GM23338 (cell line): ENCODE data around the gene NKAIN2. TPM values are rescaled to one million over a fixed set of nuclear protein-coding genes. Genes with fewer than 3 reads are reported as not detected.

Experiments
- ATAC-seq: fragments of 200-7000 bp; cut with Tn5 transposase; 3 replicates; pipeline ENCODE4 v1.9.1; 2020
- DNase-seq: peaks from one replicate; pipeline ENCODE4 v3.0.0-alpha.2; 2015; ENCODE audit warnings: low spot score
- H2AFZ ChIP-seq: fragments of 200-600 bp; sonication (generic); 2 replicates; pipeline ENCODE4 v1.8.0; 2016; ENCODE audit warnings: antibody characterized with exemption, mild to moderate bottlenecking, moderate library complexity
- H3F3A ChIP-seq: fragments of 200-600 bp; sonication (generic); replicated peaks from 2 replicates; pipeline ENCODE4 v1.8.0; 2017; ENCODE audit warnings: antibody characterized with exemption, mixed run types, low read depth
- H3K27ac ChIP-seq: fragments of 200-600 bp; sonication (generic); 2 replicates; pipeline ENCODE4 v1.6.1; 2016; ENCODE audit warnings: low read depth
- H3K27me3 ChIP-seq: fragments of 200-600 bp; sonication (generic); 2 replicates; pipeline ENCODE4 v1.8.0; 2016; ENCODE audit warnings: mild to moderate bottlenecking, mixed run types, moderate library complexity; ENCODE audit not compliant: insufficient read depth
- H3K36me3 ChIP-seq: fragments of 200-600 bp; sonication (generic); 2 replicates; pipeline ENCODE4 v1.8.0; 2016; ENCODE audit warnings: mild to moderate bottlenecking; ENCODE audit not compliant: insufficient read depth
- H3K4me1 ChIP-seq: fragments of 200-600 bp; sonication (generic); 2 replicates; pipeline ENCODE4 v1.8.0; 2016; ENCODE audit warnings: mild to moderate bottlenecking, moderate library complexity; ENCODE audit not compliant: insufficient read depth
- H3K4me2 ChIP-seq: fragments of 200-600 bp; sonication (generic); 2 replicates; pipeline ENCODE4 v1.7.1; 2017; ENCODE audit warnings: mixed run types
- H3K4me3 ChIP-seq: fragments of 200-600 bp; sonication (generic); 2 replicates; pipeline ENCODE4 v1.6.1; 2016; ENCODE audit warnings: mixed run types
- H3K79me2 ChIP-seq: fragments of 200-600 bp; sonication (generic); replicated peaks from 2 replicates; pipeline ENCODE4 v1.8.0; 2017; ENCODE audit warnings: mild to moderate bottlenecking; ENCODE audit not compliant: insufficient read depth
- H3K9me2 ChIP-seq: fragments of 200-600 bp; sonication (generic); 2 replicates; pipeline ENCODE4 v1.8.0; 2017; ENCODE audit not compliant: insufficient read depth
- H4K20me1 ChIP-seq: fragments of 200-600 bp; sonication (generic); replicated peaks from 2 replicates; pipeline ENCODE4 v1.8.0; 2017; ENCODE audit warnings: mild to moderate bottlenecking; ENCODE audit not compliant: insufficient read depth
- H3K27ac Mint-ChIP-seq: 2 replicates; pipeline ENCODE4 v1.8.0; 2020; ENCODE audit warnings: inconsistent platforms, mild to moderate bottlenecking, moderate library complexity, mixed read lengths
- H3K27me3 Mint-ChIP-seq: 3 replicates; pipeline ENCODE4 v1.8.0; 2022; ENCODE audit warnings: low read depth, mild to moderate bottlenecking, moderate library complexity, mixed read lengths, inconsistent platforms; ENCODE audit not compliant: insufficient read depth, poor library complexity
- H3K36me3 Mint-ChIP-seq: 3 replicates; pipeline ENCODE4 v1.8.0; 2021; ENCODE audit warnings: low read depth, mild to moderate bottlenecking, inconsistent platforms, moderate library complexity, mixed read lengths
- H3K4me1 Mint-ChIP-seq: 3 replicates; pipeline ENCODE4 v1.8.0; 2020; ENCODE audit warnings: mild to moderate bottlenecking, inconsistent platforms, mixed read lengths
- H3K4me3 Mint-ChIP-seq: 3 replicates; pipeline ENCODE4 v1.8.0; 2021; ENCODE audit warnings: moderate library complexity, mild to moderate bottlenecking, inconsistent platforms, mixed read lengths
- H3K9me3 Mint-ChIP-seq: 3 replicates; pipeline ENCODE4 v1.8.0; 2020; ENCODE audit warnings: moderate library complexity, mild to moderate bottlenecking, inconsistent platforms, mixed read lengths
- CREB1 ChIP-seq: fragments of 250-450 bp; sonication (Bioruptor Pico); IDR thresholded peaks from 2 replicates; pipeline ENCODE4 v1.5.0; 2020; ENCODE audit warnings: low read depth, mild to moderate bottlenecking, moderate library complexity
- ETS1 ChIP-seq: IDR thresholded peaks from 2 replicates; pipeline ENCODE4 v1.6.1; 2016; ENCODE audit warnings: antibody characterized with exemption
- EZH2 ChIP-seq: fragments of 200-600 bp; sonication (generic); IDR thresholded peaks from one replicate; pipeline ENCODE4 v1.8.0; 2017; ENCODE audit warnings: antibody characterized with exemption, mild to moderate bottlenecking, low read depth; ENCODE audit not compliant: unreplicated experiment
- EZH2phosphoT487 ChIP-seq: fragments of 200-600 bp; sonication (generic); IDR thresholded peaks from one replicate; pipeline ENCODE4 v1.8.1; 2018; ENCODE audit warnings: antibody characterized with exemption; ENCODE audit not compliant: unreplicated experiment
- JUNB ChIP-seq: IDR thresholded peaks from one replicate; pipeline ENCODE4 v1.6.1; 2016; ENCODE audit warnings: antibody characterized with exemption; ENCODE audit not compliant: unreplicated experiment
- NANOG ChIP-seq: IDR thresholded peaks from 2 replicates; pipeline ENCODE4 v1.6.1; 2016; ENCODE audit warnings: antibody characterized with exemption, borderline replicate concordance
- POLR2AphosphoS5 ChIP-seq: IDR thresholded peaks from 2 replicates; pipeline ENCODE4 v1.6.1; 2016; ENCODE audit warnings: antibody characterized with exemption, low read depth
- STAT1 ChIP-seq: IDR thresholded peaks from one replicate; pipeline ENCODE4 v1.6.1; 2016; ENCODE audit warnings: antibody characterized with exemption; ENCODE audit not compliant: unreplicated experiment
- ZNF114 ChIP-seq: fragments of 250-450 bp; sonication (Bioruptor Pico); IDR thresholded peaks from 2 replicates; pipeline ENCODE4 v1.5.0; 2020; ENCODE audit warnings: mild to moderate bottlenecking, moderate library complexity
- ZNF331 ChIP-seq: fragments of 250-450 bp; sonication (Bioruptor Pico); IDR thresholded peaks from 2 replicates; pipeline ENCODE4 v1.5.0; 2020; ENCODE audit warnings: low read depth, mild to moderate bottlenecking, moderate library complexity
- polyA plus RNA-seq: library from polyadenylated mRNA; unstranded; fragments of >200 nt; fragmentation: Nextera tagmentation; extraction: Ambion mirVana; gene quantifications from 2 replicates; pipeline ENCODE4 v1.2.1, GENCODE V29; 2016
- total RNA-seq: library from RNA; depleted of rRNA; stranded (reverse); fragments of >200 nt; shearing (Covaris generic); gene quantifications from 2 replicates; pipeline ENCODE4 v1.2.3, GENCODE V29; 2014
- TF ChIP-seq, protein P1 (sequence below), 2 experiments: fragments of 200-600 bp in 1 of 2; sonication (generic) in 1 of 2; conservative IDR thresholded peaks; 2 replicates each; pipeline versions ENCODE4 v1.5.1 to v1.6.1; 2016 to 2017; ENCODE audit warnings: antibody characterized with exemption in 2 of 2, low read depth in 2 of 2, mild to moderate bottlenecking in 2 of 2, moderate library complexity in 1 of 2
- TF ChIP-seq, protein P2 (sequence below): fragments of 250-450 bp; sonication (Bioruptor Pico); IDR thresholded peaks from 2 replicates; pipeline ENCODE4 v1.5.0; 2020; ENCODE audit warnings: mild to moderate bottlenecking, moderate library complexity
- TF ChIP-seq, protein P3 (sequence below): IDR thresholded peaks from one replicate; pipeline ENCODE4 v1.6.1; 2018; ENCODE audit warnings: antibody characterized with exemption; ENCODE audit not compliant: unreplicated experiment

NKAIN2 gene
- total and polyA plus RNA-seq, 2 experiments from 2014 or later = 0.39 to 1.1 TPM

DNA sequence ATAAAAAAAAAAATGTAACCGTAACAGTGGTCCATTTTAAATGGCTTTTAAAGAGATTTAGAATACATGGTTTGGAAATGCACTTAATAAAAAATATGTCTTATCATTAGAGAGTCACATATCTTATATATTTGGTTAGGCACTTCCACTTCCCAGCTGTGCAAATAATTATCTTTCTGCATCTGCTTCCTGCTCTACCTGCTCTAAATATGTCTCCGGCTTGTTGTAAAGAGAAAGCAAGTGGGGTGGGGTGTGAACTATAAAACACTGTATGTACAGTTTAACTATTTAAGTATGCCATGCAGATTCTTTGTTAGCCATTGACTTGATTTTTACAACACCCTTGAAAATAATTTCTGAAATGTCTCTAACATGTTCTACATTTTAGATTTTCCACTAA is 106.3 kb downstream of the NKAIN2 start:
- H3F3A ChIP-seq = no peaks in the 10 kb centered on the region
- DNase-seq (no peak), ATAC-seq (no peak)
- H2AFZ ChIP-seq = no peak overlapping the region
- no peak overlapping the region for H3K4me2 ChIP-seq
- Mint-ChIP-seq H3K36me3 (no peaks in the 10 kb centered on the region), H3K27ac (no peak overlapping the region), H3K4me1 (no peaks in the 10 kb centered on the region), H3K4me3 (no peak overlapping the region), H3K27me3 (peaks cover 2% of the 10 kb centered on the region), H3K9me3 (no peaks in the 10 kb centered on the region)
- H3K79me2 ChIP-seq = no peaks in the 10 kb centered on the region
- no peaks in the 10 kb centered on the region for H3K4me1 ChIP-seq
- no peaks in the 10 kb centered on the region for H4K20me1 ChIP-seq
- TF ChIP-seq CREB1 (no peak), ZNF331 (CRISPR knock-in tag) (no peak), STAT1 (no peak), POLR2AphosphoS5 (no peak), ZNF114 (no peak), JUNB (no peak), EZH2 (no peak), NANOG (no peak), ETS1 (no peak), EZH2phosphoT487 (no peak)
- TF ChIP-seq, protein P1, sequence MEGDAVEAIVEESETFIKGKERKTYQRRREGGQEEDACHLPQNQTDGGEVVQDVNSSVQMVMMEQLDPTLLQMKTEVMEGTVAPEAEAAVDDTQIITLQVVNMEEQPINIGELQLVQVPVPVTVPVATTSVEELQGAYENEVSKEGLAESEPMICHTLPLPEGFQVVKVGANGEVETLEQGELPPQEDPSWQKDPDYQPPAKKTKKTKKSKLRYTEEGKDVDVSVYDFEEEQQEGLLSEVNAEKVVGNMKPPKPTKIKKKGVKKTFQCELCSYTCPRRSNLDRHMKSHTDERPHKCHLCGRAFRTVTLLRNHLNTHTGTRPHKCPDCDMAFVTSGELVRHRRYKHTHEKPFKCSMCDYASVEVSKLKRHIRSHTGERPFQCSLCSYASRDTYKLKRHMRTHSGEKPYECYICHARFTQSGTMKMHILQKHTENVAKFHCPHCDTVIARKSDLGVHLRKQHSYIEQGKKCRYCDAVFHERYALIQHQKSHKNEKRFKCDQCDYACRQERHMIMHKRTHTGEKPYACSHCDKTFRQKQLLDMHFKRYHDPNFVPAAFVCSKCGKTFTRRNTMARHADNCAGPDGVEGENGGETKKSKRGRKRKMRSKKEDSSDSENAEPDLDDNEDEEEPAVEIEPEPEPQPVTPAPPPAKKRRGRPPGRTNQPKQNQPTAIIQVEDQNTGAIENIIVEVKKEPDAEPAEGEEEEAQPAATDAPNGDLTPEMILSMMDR (conservative IDR thresholded peaks at IDR 0.05; ENCODE audit: low read depth in 2 of 2) = no peak
- TF ChIP-seq, protein P2, sequence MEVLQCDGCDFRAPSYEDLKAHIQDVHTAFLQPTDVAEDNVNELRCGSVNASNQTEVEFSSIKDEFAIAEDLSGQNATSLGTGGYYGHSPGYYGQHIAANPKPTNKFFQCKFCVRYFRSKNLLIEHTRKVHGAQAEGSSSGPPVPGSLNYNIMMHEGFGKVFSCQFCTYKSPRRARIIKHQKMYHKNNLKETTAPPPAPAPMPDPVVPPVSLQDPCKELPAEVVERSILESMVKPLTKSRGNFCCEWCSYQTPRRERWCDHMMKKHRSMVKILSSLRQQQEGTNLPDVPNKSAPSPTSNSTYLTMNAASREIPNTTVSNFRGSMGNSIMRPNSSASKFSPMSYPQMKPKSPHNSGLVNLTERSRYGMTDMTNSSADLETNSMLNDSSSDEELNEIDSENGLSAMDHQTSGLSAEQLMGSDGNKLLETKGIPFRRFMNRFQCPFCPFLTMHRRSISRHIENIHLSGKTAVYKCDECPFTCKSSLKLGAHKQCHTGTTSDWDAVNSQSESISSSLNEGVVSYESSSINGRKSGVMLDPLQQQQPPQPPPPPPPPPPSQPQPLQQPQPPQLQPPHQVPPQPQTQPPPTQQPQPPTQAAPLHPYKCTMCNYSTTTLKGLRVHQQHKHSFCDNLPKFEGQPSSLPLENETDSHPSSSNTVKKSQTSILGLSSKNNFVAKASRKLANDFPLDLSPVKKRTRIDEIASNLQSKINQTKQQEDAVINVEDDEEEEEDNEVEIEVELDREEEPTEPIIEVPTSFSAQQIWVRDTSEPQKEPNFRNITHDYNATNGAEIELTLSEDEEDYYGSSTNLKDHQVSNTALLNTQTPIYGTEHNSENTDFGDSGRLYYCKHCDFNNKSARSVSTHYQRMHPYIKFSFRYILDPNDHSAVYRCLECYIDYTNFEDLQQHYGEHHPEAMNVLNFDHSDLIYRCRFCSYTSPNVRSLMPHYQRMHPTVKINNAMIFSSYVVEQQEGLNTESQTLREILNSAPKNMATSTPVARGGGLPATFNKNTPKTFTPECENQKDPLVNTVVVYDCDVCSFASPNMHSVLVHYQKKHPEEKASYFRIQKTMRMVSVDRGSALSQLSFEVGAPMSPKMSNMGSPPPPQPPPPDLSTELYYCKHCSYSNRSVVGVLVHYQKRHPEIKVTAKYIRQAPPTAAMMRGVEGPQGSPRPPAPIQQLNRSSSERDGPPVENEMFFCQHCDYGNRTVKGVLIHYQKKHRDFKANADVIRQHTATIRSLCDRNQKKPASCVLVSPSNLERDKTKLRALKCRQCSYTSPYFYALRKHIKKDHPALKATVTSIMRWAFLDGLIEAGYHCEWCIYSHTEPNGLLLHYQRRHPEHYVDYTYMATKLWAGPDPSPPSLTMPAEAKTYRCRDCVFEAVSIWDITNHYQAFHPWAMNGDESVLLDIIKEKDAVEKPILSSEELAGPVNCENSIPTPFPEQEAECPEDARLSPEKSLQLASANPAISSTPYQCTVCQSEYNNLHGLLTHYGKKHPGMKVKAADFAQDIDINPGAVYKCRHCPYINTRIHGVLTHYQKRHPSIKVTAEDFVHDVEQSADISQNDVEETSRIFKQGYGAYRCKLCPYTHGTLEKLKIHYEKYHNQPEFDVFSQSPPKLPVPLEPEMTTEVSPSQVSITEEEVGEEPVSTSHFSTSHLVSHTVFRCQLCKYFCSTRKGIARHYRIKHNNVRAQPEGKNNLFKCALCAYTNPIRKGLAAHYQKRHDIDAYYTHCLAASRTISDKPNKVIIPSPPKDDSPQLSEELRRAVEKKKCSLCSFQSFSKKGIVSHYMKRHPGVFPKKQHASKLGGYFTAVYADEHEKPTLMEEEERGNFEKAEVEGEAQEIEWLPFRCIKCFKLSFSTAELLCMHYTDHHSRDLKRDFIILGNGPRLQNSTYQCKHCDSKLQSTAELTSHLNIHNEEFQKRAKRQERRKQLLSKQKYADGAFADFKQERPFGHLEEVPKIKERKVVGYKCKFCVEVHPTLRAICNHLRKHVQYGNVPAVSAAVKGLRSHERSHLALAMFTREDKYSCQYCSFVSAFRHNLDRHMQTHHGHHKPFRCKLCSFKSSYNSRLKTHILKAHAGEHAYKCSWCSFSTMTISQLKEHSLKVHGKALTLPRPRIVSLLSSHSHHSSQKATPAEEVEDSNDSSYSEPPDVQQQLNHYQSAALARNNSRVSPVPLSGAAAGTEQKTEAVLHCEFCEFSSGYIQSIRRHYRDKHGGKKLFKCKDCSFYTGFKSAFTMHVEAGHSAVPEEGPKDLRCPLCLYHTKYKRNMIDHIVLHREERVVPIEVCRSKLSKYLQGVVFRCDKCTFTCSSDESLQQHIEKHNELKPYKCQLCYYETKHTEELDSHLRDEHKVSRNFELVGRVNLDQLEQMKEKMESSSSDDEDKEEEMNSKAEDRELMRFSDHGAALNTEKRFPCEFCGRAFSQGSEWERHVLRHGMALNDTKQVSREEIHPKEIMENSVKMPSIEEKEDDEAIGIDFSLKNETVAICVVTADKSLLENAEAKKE (CRISPR knock-in tag) = no peak
- TF ChIP-seq, protein P3, sequence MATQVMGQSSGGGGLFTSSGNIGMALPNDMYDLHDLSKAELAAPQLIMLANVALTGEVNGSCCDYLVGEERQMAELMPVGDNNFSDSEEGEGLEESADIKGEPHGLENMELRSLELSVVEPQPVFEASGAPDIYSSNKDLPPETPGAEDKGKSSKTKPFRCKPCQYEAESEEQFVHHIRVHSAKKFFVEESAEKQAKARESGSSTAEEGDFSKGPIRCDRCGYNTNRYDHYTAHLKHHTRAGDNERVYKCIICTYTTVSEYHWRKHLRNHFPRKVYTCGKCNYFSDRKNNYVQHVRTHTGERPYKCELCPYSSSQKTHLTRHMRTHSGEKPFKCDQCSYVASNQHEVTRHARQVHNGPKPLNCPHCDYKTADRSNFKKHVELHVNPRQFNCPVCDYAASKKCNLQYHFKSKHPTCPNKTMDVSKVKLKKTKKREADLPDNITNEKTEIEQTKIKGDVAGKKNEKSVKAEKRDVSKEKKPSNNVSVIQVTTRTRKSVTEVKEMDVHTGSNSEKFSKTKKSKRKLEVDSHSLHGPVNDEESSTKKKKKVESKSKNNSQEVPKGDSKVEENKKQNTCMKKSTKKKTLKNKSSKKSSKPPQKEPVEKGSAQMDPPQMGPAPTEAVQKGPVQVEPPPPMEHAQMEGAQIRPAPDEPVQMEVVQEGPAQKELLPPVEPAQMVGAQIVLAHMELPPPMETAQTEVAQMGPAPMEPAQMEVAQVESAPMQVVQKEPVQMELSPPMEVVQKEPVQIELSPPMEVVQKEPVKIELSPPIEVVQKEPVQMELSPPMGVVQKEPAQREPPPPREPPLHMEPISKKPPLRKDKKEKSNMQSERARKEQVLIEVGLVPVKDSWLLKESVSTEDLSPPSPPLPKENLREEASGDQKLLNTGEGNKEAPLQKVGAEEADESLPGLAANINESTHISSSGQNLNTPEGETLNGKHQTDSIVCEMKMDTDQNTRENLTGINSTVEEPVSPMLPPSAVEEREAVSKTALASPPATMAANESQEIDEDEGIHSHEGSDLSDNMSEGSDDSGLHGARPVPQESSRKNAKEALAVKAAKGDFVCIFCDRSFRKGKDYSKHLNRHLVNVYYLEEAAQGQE = no peak
- H3K4me3 ChIP-seq = no peak overlapping the region
- no peaks in the 10 kb centered on the region for H3K36me3 ChIP-seq
- no peaks in the 10 kb centered on the region for H3K9me2 ChIP-seq
- no peak overlapping the region for H3K27ac ChIP-seq
- no peaks in the 10 kb centered on the region for H3K27me3 ChIP-seq
